Neural progenitor cell (in vitro differentiated cells): Measurements from ENCODE around the gene NECTIN3. TPM values are rescaled to one million over a fixed set of nuclear protein-coding genes. Genes with fewer than 3 reads are reported as not detected.
A peak's percentile ranks its signal among the peaks of the same experiment; 100 is the strongest.

Experiments used
- DNase-seq: peaks from one replicate; pipeline ENCODE4 v3.0.0-alpha.2; 2016; ENCODE audit warnings: low spot score
- H2AFZ ChIP-seq: fragments of 200-600 bp; sonication (generic); replicated peaks from 2 replicates; pipeline ENCODE4 v1.6.1; 2016; ENCODE audit warnings: antibody characterized with exemption
- H3F3A ChIP-seq: fragments of 200-600 bp; sonication (generic); 2 replicates; pipeline ENCODE4 v1.6.1; 2016; ENCODE audit warnings: antibody characterized with exemption, low read depth
- H3K27ac ChIP-seq: fragments of 200-600 bp; sonication (generic); 2 replicates; pipeline ENCODE4 v1.5.1; 2016; ENCODE audit warnings: mild to moderate bottlenecking
- H3K27me3 ChIP-seq: fragments of 200-600 bp; sonication (generic); 2 replicates; pipeline ENCODE4 v1.6.1; 2016; ENCODE audit warnings: mild to moderate bottlenecking, moderate library complexity
- H3K36me3 ChIP-seq: fragments of 200-600 bp; sonication (generic); 2 replicates; pipeline ENCODE4 v1.5.1; 2016
- H3K4me1 ChIP-seq: fragments of 200-600 bp; sonication (generic); 2 replicates; pipeline ENCODE4 v1.6.1; 2016; ENCODE audit warnings: mixed run types
- H3K4me2 ChIP-seq: fragments of 200-600 bp; sonication (generic); 2 replicates; pipeline ENCODE4 v1.6.1; 2016
- H3K4me3 ChIP-seq: fragments of 200-600 bp; sonication (generic); 2 replicates; pipeline ENCODE4 v1.5.1; 2016
- H3K79me2 ChIP-seq: fragments of 200-600 bp; sonication (generic); 2 replicates; pipeline ENCODE4 v1.6.1; 2016; ENCODE audit warnings: low read depth
- H3K9ac ChIP-seq: fragments of 200-600 bp; sonication (generic); 2 replicates; pipeline ENCODE4 v1.6.1; 2016
- H3K9me3 ChIP-seq: fragments of 200-600 bp; sonication (generic); 2 replicates; pipeline ENCODE4 v1.5.1; 2016; ENCODE audit warnings: low read depth
- H4K20me1 ChIP-seq: fragments of 200-600 bp; sonication (generic); 2 replicates; pipeline ENCODE4 v1.6.1; 2016; ENCODE audit warnings: low read depth
- H3K27ac Mint-ChIP-seq: 3 replicates; pipeline ENCODE4 v1.8.0; 2021; ENCODE audit warnings: mixed read lengths
- H3K27me3 Mint-ChIP-seq: 2 replicates; pipeline ENCODE4 v1.8.0; 2022; ENCODE audit warnings: low read depth, mild to moderate bottlenecking, inconsistent platforms, moderate library complexity, mixed read lengths; ENCODE audit not compliant: insufficient read depth
- H3K36me3 Mint-ChIP-seq: 3 replicates; pipeline ENCODE4 v1.8.0; 2021; ENCODE audit warnings: mixed read lengths
- H3K4me1 Mint-ChIP-seq: 3 replicates; pipeline ENCODE4 v1.8.0; 2021; ENCODE audit warnings: mixed read lengths
- H3K4me3 Mint-ChIP-seq: 3 replicates; pipeline ENCODE4 v1.8.0; 2021; ENCODE audit warnings: mild to moderate bottlenecking, moderate library complexity, mixed read lengths
- H3K9me3 Mint-ChIP-seq: 3 replicates; pipeline ENCODE4 v1.8.0; 2020; ENCODE audit warnings: mixed read lengths
- CTCF ChIP-seq: fragments of 200-600 bp; sonication (generic); IDR thresholded peaks from 2 replicates; pipeline ENCODE4 v1.5.1; 2017; ENCODE audit warnings: antibody characterized with exemption, mild to moderate bottlenecking
- EZH2 ChIP-seq: fragments of 200-600 bp; sonication (generic); IDR thresholded peaks from 2 replicates; pipeline ENCODE4 v1.6.1; 2017; ENCODE audit warnings: antibody characterized with exemption, mild to moderate bottlenecking, moderate library complexity
- EZH2phosphoT487 ChIP-seq: fragments of 200-600 bp; sonication (generic); IDR thresholded peaks from 2 replicates; pipeline ENCODE4 v1.6.1; 2017; ENCODE audit warnings: antibody characterized with exemption
- total RNA-seq: library from RNA; depleted of rRNA; stranded (reverse); fragments of >200 nt; gene quantifications from 2 replicates; pipeline ENCODE4 v1.2.3, GENCODE V29; 2015; ENCODE audit warnings: low replicate concordance

NECTIN3 gene
- total RNA-seq, 1 donor from 2014 or later, result 71.5 TPM

- no peaks in the 10 kb centered on the region for H3K79me2 ChIP-seq
- H3K4me1 Mint-ChIP-seq, result peaks cover 15% of the 10 kb centered on the region
Observed at GRCh38 chr3:111032677-111033076, 38.9 kb upstream of the NECTIN3 start.

GRCh38 chr3:111033470-111034050 lies 38.1 kb upstream of the NECTIN3 start:
- H3K27ac Mint-ChIP-seq, result no peak overlapping the region

More at GRCh38 chr3:111032677-111033076, 38.9 kb upstream of the NECTIN3 start:
- Histone ChIP-seq H2AFZ (no peak overlapping the region), H3K9ac (no peak overlapping the region), H4K20me1 (no peaks in the 10 kb centered on the region), H3K36me3 (no peaks in the 10 kb centered on the region), H3K4me1 (peaks cover 5% of the 10 kb centered on the region), H3F3A (no peaks in the 10 kb centered on the region), H3K9me3 (no peaks in the 10 kb centered on the region), H3K4me2 (no peak overlapping the region), H3K27me3 (no peaks in the 10 kb centered on the region), H3K27ac (no peak overlapping the region), H3K4me3 (no peak overlapping the region)
- H3K9me3 Mint-ChIP-seq, result peaks cover 20% of the 10 kb centered on the region
- TF ChIP-seq EZH2 (no peak), EZH2phosphoT487 (no peak), CTCF (no peak)
- DNase-seq, result no peak
- H3K36me3 Mint-ChIP-seq, result peaks cover 4% of the 10 kb centered on the region
- no peak overlapping the region for H3K4me3 Mint-ChIP-seq
- H3K27me3 Mint-ChIP-seq, result peaks cover 4% of the 10 kb centered on the region
- H3K27ac Mint-ChIP-seq, result no peak overlapping the region

GRCh38 chr3:111035316-111035715 lies 36.3 kb upstream of the NECTIN3 start:
- peaks cover 5% of the 10 kb centered on the region for H3K4me1 ChIP-seq
- H3K4me3 ChIP-seq, result no peak overlapping the region
- peaks cover 4% of the 10 kb centered on the region for H3K27me3 Mint-ChIP-seq
- no peaks in the 10 kb centered on the region for H4K20me1 ChIP-seq
- TF ChIP-seq EZH2, result no peak
- H3K27ac Mint-ChIP-seq, result no peak overlapping the region
- no peaks in the 10 kb centered on the region for H3F3A ChIP-seq
- H3K4me3 Mint-ChIP-seq, result no peak overlapping the region
- no peak overlapping the region for H2AFZ ChIP-seq
- H3K36me3 Mint-ChIP-seq, result peaks cover 6% of the 10 kb centered on the region
- H3K27ac ChIP-seq, result no peak overlapping the region
- H3K4me1 Mint-ChIP-seq, result peaks cover 15% of the 10 kb centered on the region
- DNase-seq, result no peak
- no peaks in the 10 kb centered on the region for H3K27me3 ChIP-seq
- no peak overlapping the region for H3K4me2 ChIP-seq
- no peaks in the 10 kb centered on the region for H3K79me2 ChIP-seq
- H3K9me3 Mint-ChIP-seq, result peaks cover 34% of the 10 kb centered on the region
- H3K9me3 ChIP-seq, result no peaks in the 10 kb centered on the region
- no peaks in the 10 kb centered on the region for H3K36me3 ChIP-seq
- H3K9ac ChIP-seq, result no peak overlapping the region

More at GRCh38 chr3:111033470-111034050, 38.1 kb upstream of the NECTIN3 start:
- H3K4me3 ChIP-seq, result no peak overlapping the region
- no peaks in the 10 kb centered on the region for H4K20me1 ChIP-seq
- H3K36me3 Mint-ChIP-seq, result peaks cover 4% of the 10 kb centered on the region
- H3K9me3 Mint-ChIP-seq, result peaks cover 26% of the 10 kb centered on the region
- H3K36me3 ChIP-seq, result no peaks in the 10 kb centered on the region
- H3K27me3 ChIP-seq, result no peaks in the 10 kb centered on the region
- no peak overlapping the region for H3K9ac ChIP-seq
- no peaks in the 10 kb centered on the region for H3F3A ChIP-seq
- H3K27ac ChIP-seq, result no peak overlapping the region
- no peak overlapping the region for H3K4me2 ChIP-seq
- peaks cover 15% of the 10 kb centered on the region for H3K4me1 Mint-ChIP-seq
- peaks cover 5% of the 10 kb centered on the region for H3K4me1 ChIP-seq
- no peak overlapping the region for H2AFZ ChIP-seq
- DNase-seq, result no peak
- peaks cover 4% of the 10 kb centered on the region for H3K27me3 Mint-ChIP-seq
- H3K9me3 ChIP-seq, result no peaks in the 10 kb centered on the region
- no peaks in the 10 kb centered on the region for H3K79me2 ChIP-seq
- no peak overlapping the region for H3K4me3 Mint-ChIP-seq
- TF ChIP-seq CTCF, result no peak
- no peak for TF ChIP-seq EZH2
- TF ChIP-seq EZH2phosphoT487, result no peak

GRCh38 chr3:111035902-111036301 lies 35.7 kb upstream of the NECTIN3 start:
- Histone ChIP-seq H3K9me3 (no peaks in the 10 kb centered on the region), H3K4me3 (no peak overlapping the region), H3K27ac (no peak overlapping the region), H3K9ac (no peak overlapping the region), H3K4me1 (peaks cover 5% of the 10 kb centered on the region), H3K36me3 (no peaks in the 10 kb centered on the region), H2AFZ (no peak overlapping the region), H4K20me1 (no peaks in the 10 kb centered on the region), H3K4me2 (no peak overlapping the region), H3K27me3 (no peaks in the 10 kb centered on the region), H3K79me2 (no peaks in the 10 kb centered on the region), H3F3A (no peaks in the 10 kb centered on the region)
- Mint-ChIP-seq H3K27me3 (peaks cover 4% of the 10 kb centered on the region), H3K4me3 (no peak overlapping the region), H3K4me1 (peaks cover 15% of the 10 kb centered on the region), H3K9me3 (peaks cover 40% of the 10 kb centered on the region), H3K36me3 (peaks cover 6% of the 10 kb centered on the region), H3K27ac (peak overlapping the region; percentile 53)
- no peak for TF ChIP-seq EZH2phosphoT487
- TF ChIP-seq CTCF, result no peak
- no peak for TF ChIP-seq EZH2
- DNase-seq, result no peak
